ENCODE measurements around the gene MED15.

Gene MED15

GRCh38 chr22:20531154-20531403 lies 23.7 kb downstream of the MED15 start:
- DNase-seq (ENCODE audit: extremely low spot score) = no peak
- no peak for TF ChIP-seq CTCF (IDR thresholded peaks at IDR 0.05; ENCODE audit: control extremely low read depth, extremely low read depth, low read depth, missing control alignments)
- ChIA-PET CTCF (interaction anchor here (0.8 kb wide), 1 partner anchor 12 kb away, joined by 3 read pairs; no protein-coding TSS in a partner anchor), POLR2A (no interaction called here)

GRCh38 chr22:20531404-20532201 lies 24.2 kb downstream of the MED15 start:
- POLR2A ChIA-PET = no interaction called here
- no peak for TF ChIP-seq CTCF (IDR thresholded peaks at IDR 0.05; ENCODE audit: control extremely low read depth, extremely low read depth, low read depth, missing control alignments)
- no peak for DNase-seq (ENCODE audit: extremely low spot score)
- CTCF ChIA-PET = interaction anchor here (1.3 kb wide), 1 partner anchor 34 kb away, joined by 4 read pairs; no protein-coding TSS in a partner anchor

- POLR2A ChIA-PET = no interaction called here
- TF ChIP-seq CTCF (IDR thresholded peaks at IDR 0.05; ENCODE audit: control extremely low read depth, extremely low read depth, low read depth, missing control alignments) = no peak
- no peak for DNase-seq (ENCODE audit: extremely low spot score)
- CTCF ChIA-PET = interaction anchor here (1.3 kb wide), 1 partner anchor 33 kb away, joined by 4 read pairs; no protein-coding TSS in a partner anchor
These were observed 25.0 kb downstream of the MED15 start for GRCh38 chr22:20532256-20532993.

GRCh38 chr22:20533095-20533878 lies 25.9 kb downstream of the MED15 start:
- no peak for DNase-seq (ENCODE audit: extremely low spot score)
- TF ChIP-seq CTCF (IDR thresholded peaks at IDR 0.05; ENCODE audit: control extremely low read depth, extremely low read depth, low read depth, missing control alignments) = no peak
- ChIA-PET POLR2A (no interaction called here), CTCF (interaction anchor here (1.3 to 1.4 kb wide), 2 partner anchors 31 to 33 kb away, joined by 4 to 5 read pairs; no protein-coding TSS in a partner anchor)

GRCh38 chr22:20533879-20534265 lies 26.5 kb downstream of the MED15 start:
- ChIA-PET POLR2A (no interaction called here), CTCF (interaction anchor here (1.4 kb wide), 1 partner anchor 30 kb away, joined by 5 read pairs; no protein-coding TSS in a partner anchor)
- no peak for TF ChIP-seq CTCF (IDR thresholded peaks at IDR 0.05; ENCODE audit: control extremely low read depth, extremely low read depth, low read depth, missing control alignments)
- DNase-seq (ENCODE audit: extremely low spot score) = no peak

GRCh38 chr22:20536590-20537324 lies 29.3 kb downstream of the MED15 start:
- TF ChIP-seq CTCF (IDR thresholded peaks at IDR 0.05; ENCODE audit: control extremely low read depth, extremely low read depth, low read depth, missing control alignments) = no peak
- DNase-seq (ENCODE audit: extremely low spot score) = no peak
- CTCF ChIA-PET = interaction anchor here (1.5 kb wide), 1 partner anchor 19 kb away, joined by 3 read pairs; no protein-coding TSS in a partner anchor
- POLR2A ChIA-PET = no interaction called here

All from GM10248 (cell line).